Suprapubic skin (tissue), 4 donors: ENCODE data around the gene HOXA4. TPM values are rescaled to one million over a fixed set of nuclear protein-coding genes. Genes with fewer than 3 reads are reported as not detected.

ENCODE experiments used
- DNase-seq, 2 donors: peaks; one replicate each; pipeline ENCODE4 v3.0.0-alpha.2; 2019; ENCODE audit warnings: low spot score in 2 of 2
- H3K27ac ChIP-seq: fragments of 200-600 bp; sonication (generic); one replicate; pipeline ENCODE4 v1.5.1; 2019
- H3K27me3 ChIP-seq: fragments of 200-600 bp; sonication (generic); one replicate; pipeline ENCODE4 v1.5.1; 2019
- H3K36me3 ChIP-seq: fragments of 200-600 bp; sonication (generic); one replicate; pipeline ENCODE4 v1.5.1; 2019
- H3K4me1 ChIP-seq: fragments of 200-600 bp; sonication (generic); one replicate; pipeline ENCODE4 v1.5.1; 2019
- H3K4me3 ChIP-seq: fragments of 200-600 bp; sonication (generic); one replicate; pipeline ENCODE4 v1.5.1; 2019; ENCODE audit warnings: mild to moderate bottlenecking
- H3K9me3 ChIP-seq: fragments of 200-600 bp; sonication (generic); one replicate; pipeline ENCODE4 v1.5.1; 2019
- CTCF ChIP-seq, 2 donors: fragments of 200-600 bp in 1 of 2; fragments of 450-650 bp in 1 of 2; sonication (generic) in 1 of 2; IDR thresholded peaks; one replicate each; pipeline ENCODE4 v1.5.1; 2016 to 2019; ENCODE audit warnings: antibody characterized with exemption in 2 of 2, mild to moderate bottlenecking in 1 of 2, moderate library complexity in 1 of 2
- EP300 ChIP-seq: sonication (generic); formaldehyde crosslinking; IDR thresholded peaks from one replicate; pipeline ENCODE4 v1.6.1; 2017; ENCODE audit warnings: antibody characterized with exemption
- POLR2A ChIP-seq, 2 donors: fragments of 450-650 bp; IDR thresholded peaks; one replicate each; pipeline ENCODE4 v1.6.1; 2017; ENCODE audit warnings: antibody characterized with exemption in 2 of 2, mild to moderate bottlenecking in 2 of 2, moderate library complexity in 2 of 2
- POLR2AphosphoS5 ChIP-seq, 3 donors: sonication (generic); formaldehyde crosslinking; IDR thresholded peaks; one replicate each; pipeline ENCODE4 v1.6.1; 2017; ENCODE audit warnings: antibody characterized with exemption in 3 of 3
- WGBS: methylation state at CpG from one replicate; pipeline ENCODE4 v1.1.5; 2018; 5-methylcytosine and 5-hydroxymethylcytosine counted together
- total RNA-seq, 4 donors: library from RNA; depleted of rRNA; stranded (reverse); fragments of >200 nt; gene quantifications; one replicate each; pipeline ENCODE4 v1.1.0, GENCODE V29; 2016

Gene HOXA4
- total RNA-seq, 4 donors from 2014 or later: 1.8 to 4.7 (median 2.5) TPM

- no peaks in the 10 kb centered on the region for H3K36me3 ChIP-seq
- peak overlapping the region; percentile 64 for H3K4me3 ChIP-seq
- H3K4me1 ChIP-seq: peaks cover 36% of the 10 kb centered on the region
- peak overlapping the region; percentile 76 for H3K27ac ChIP-seq
- TF ChIP-seq EP300 (no peak), POLR2A (IDR thresholded peaks at IDR 0.05) (no peak), POLR2AphosphoS5 (IDR thresholded peaks at IDR 0.05) (no peak), CTCF (IDR thresholded peaks at IDR 0.05) (no peak)
- peak in 1 of 2 donors; percentile 73 for DNase-seq
- no peaks in the 10 kb centered on the region for H3K9me3 ChIP-seq
- peaks cover 3% of the 10 kb centered on the region for H3K27me3 ChIP-seq
- 9% methylated on average over 31 of the region's 33 CpGs for WGBS
Measured at GRCh38 chr7:27095050-27095896, 35.3 kb downstream of the HOXA4 start.

GRCh38 chr7:27094304-27095049, 36.1 kb downstream of the HOXA4 start:
- no peak overlapping the region for H3K4me3 ChIP-seq
- H3K27ac ChIP-seq: no peak overlapping the region
- peaks cover 36% of the 10 kb centered on the region for H3K4me1 ChIP-seq
- 82% methylated on average over 29 of the region's 29 CpGs for WGBS
- H3K36me3 ChIP-seq: no peaks in the 10 kb centered on the region
- peaks cover 6% of the 10 kb centered on the region for H3K27me3 ChIP-seq
- TF ChIP-seq POLR2A (IDR thresholded peaks at IDR 0.05) (no peak), POLR2AphosphoS5 (IDR thresholded peaks at IDR 0.05) (no peak), EP300 (no peak)
- H3K9me3 ChIP-seq: no peaks in the 10 kb centered on the region
- DNase-seq: no peak

GRCh38 chr7:27093184-27093895, 37.2 kb downstream of the HOXA4 start:
- H3K36me3 ChIP-seq: no peaks in the 10 kb centered on the region
- DNase-seq: no peak
- WGBS: 81% methylated on average over 6 of the region's 6 CpGs
- peaks cover 26% of the 10 kb centered on the region for H3K4me1 ChIP-seq
- TF ChIP-seq POLR2A (IDR thresholded peaks at IDR 0.05): no peak
- no peak for TF ChIP-seq EP300
- TF ChIP-seq CTCF (IDR thresholded peaks at IDR 0.05): no peak
- no peak for TF ChIP-seq POLR2AphosphoS5 (IDR thresholded peaks at IDR 0.05)
- H3K27me3 ChIP-seq: peaks cover 15% of the 10 kb centered on the region
- H3K27ac ChIP-seq: no peak overlapping the region
- no peak overlapping the region for H3K4me3 ChIP-seq
- no peaks in the 10 kb centered on the region for H3K9me3 ChIP-seq

GRCh38 chr7:27092819-27093110, 37.8 kb downstream of the HOXA4 start:
- no peak for DNase-seq
- no peak overlapping the region for H3K4me3 ChIP-seq
- H3K27ac ChIP-seq: no peak overlapping the region
- peaks cover 20% of the 10 kb centered on the region for H3K27me3 ChIP-seq
- 78% methylated on average over 1 of the region's 1 CpG for WGBS
- H3K36me3 ChIP-seq: no peaks in the 10 kb centered on the region
- peaks cover 23% of the 10 kb centered on the region for H3K4me1 ChIP-seq
- H3K9me3 ChIP-seq: no peaks in the 10 kb centered on the region
- TF ChIP-seq POLR2A (IDR thresholded peaks at IDR 0.05) (no peak), EP300 (no peak), POLR2AphosphoS5 (IDR thresholded peaks at IDR 0.05) (no peak), CTCF (IDR thresholded peaks at IDR 0.05) (no peak)

GRCh38 chr7:27091941-27092818, 38.4 kb downstream of the HOXA4 start:
- H3K27me3 ChIP-seq: peaks cover 26% of the 10 kb centered on the region
- TF ChIP-seq CTCF (IDR thresholded peaks at IDR 0.05) (no peak), EP300 (no peak), POLR2A (IDR thresholded peaks at IDR 0.05) (no peak), POLR2AphosphoS5 (IDR thresholded peaks at IDR 0.05) (no peak)
- no peak overlapping the region for H3K4me3 ChIP-seq
- WGBS: 86% methylated on average over 9 of the region's 9 CpGs
- no peaks in the 10 kb centered on the region for H3K36me3 ChIP-seq
- peaks cover 17% of the 10 kb centered on the region for H3K4me1 ChIP-seq
- no peak for DNase-seq
- H3K27ac ChIP-seq: no peak overlapping the region
- H3K9me3 ChIP-seq: no peaks in the 10 kb centered on the region
